Body of pancreas (tissue), 4 donors: ENCODE data around the gene IGF1R. TPM values are rescaled to one million over a fixed set of nuclear protein-coding genes. Genes with fewer than 3 reads are reported as not detected.

Experiments used
- ATAC-seq: fragments of 150-250 bp; one replicate; pipeline ENCODE4 v1.9.1; 2016
- DNase-seq, 4 donors: peaks; one replicate each; pipeline ENCODE4 v3.0.0-alpha.2; 2019
- H3K27ac ChIP-seq, 4 donors: fragments of 200-600 bp; sonication (generic); 1 replicate in 3 of 4; 2 replicates in 1 of 4; pipeline versions ENCODE4 v1.5.1 to v1.6.1; 2016 to 2019; ENCODE audit warnings: mild to moderate bottlenecking in 1 of 4, mixed read lengths in 1 of 4, moderate library complexity in 1 of 4
- H3K27me3 ChIP-seq, 2 donors: fragments of 200-600 bp; sonication (generic); one replicate each; pipeline ENCODE4 v1.6.0; 2016; ENCODE audit warnings: mild to moderate bottlenecking in 1 of 2
- H3K36me3 ChIP-seq, 2 donors: fragments of 200-600 bp; sonication (generic); replicated peaks in 1 of 2; 2 replicates each; pipeline ENCODE4 v1.5.1; 2016; ENCODE audit warnings: low read depth in 2 of 2; ENCODE audit not compliant: insufficient read depth in 1 of 2
- H3K4me1 ChIP-seq: fragments of 200-600 bp; sonication (generic); one replicate; pipeline ENCODE4 v1.6.0; 2016
- H3K4me3 ChIP-seq, 2 donors: fragments of 200-600 bp; sonication (generic); 1 replicate in 1 of 2; 2 replicates in 1 of 2; pipeline ENCODE4 v1.5.1; 2016 to 2019
- H3K9me3 ChIP-seq, 3 donors: fragments of 200-600 bp; sonication (generic); 1 replicate in 2 of 3; 2 replicates in 1 of 3; pipeline ENCODE4 v1.5.1; 2016
- POLR2A ChIP-seq, 3 donors: fragments of 450-650 bp; IDR thresholded peaks; one replicate each; pipeline ENCODE4 v1.6.1; 2016; ENCODE audit warnings: antibody characterized with exemption in 3 of 3, mild to moderate bottlenecking in 2 of 3
- WGBS, 2 donors: methylation state at CpG; one replicate each; pipeline ENCODE4 v1.1.5; 2017; 5-methylcytosine and 5-hydroxymethylcytosine counted together
- intact Hi-C: fragments of 100-400 bp; cut with DNase I; formaldehyde crosslinking; loops from one replicate; pipeline ENCODE4 v1.15.1; 2023
- total RNA-seq, 2 donors: library from RNA; depleted of rRNA; stranded (reverse); fragments of >200 nt; gene quantifications; one replicate each; pipeline ENCODE4 v1.1.0, GENCODE V29; 2016
- TF ChIP-seq, protein P1 (sequence below), 7 experiments: fragments of 450-650 bp in 4 of 7; fragments of 200-600 bp in 3 of 7; sonication (generic) in 3 of 7; IDR thresholded peaks; one replicate each; pipeline ENCODE4 v1.5.1; 2016 to 2019; ENCODE audit warnings: antibody characterized with exemption in 7 of 7

The IGF1R gene
- total RNA-seq, 2 donors from 2014 or later = 34.8 to 55.7 TPM

DNA sequence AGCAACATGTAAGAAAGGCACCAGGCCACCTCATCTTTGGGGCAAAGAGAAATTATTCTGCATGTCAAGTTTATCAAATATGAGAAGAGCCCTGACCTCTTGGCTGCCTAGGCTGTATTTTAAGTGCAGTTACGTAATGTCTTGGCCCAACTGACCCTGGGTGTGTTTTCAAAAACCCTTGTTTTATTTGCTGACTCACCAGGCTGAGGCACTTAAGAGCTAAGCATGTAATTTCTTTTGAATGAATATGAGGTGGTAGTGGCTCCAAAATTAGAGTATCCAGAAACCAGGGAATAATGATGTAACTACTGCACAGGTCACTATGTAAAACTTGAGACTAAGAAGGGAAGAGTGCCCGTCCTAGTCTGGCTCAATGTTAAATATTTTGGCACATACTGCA, 335.0 kb downstream of the IGF1R start:
- WGBS, 2 donors = 29 to 35% methylated on average over 2 of the region's 2 CpGs

DNA sequence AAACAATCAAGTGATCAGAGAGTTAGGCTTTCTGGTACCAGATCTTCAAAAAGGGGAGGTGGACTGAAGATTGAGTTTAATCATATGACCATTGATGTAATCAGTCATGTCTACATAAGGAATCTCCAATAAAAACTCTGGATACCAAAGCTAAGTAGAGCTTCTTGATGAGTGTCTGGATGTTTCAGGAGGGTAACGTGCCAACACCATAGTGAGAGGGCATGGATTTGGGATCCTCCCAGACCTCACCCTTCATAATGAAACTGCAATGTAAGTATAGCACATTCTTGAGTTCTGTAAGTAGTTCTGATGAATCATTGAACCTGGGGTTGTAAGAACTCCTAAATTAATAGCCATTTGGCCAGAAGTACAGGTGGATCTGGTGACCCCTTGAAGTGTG, 337.9 kb downstream of the IGF1R start:
- no peaks in the 10 kb centered on the region for H3K36me3 ChIP-seq
- H3K4me3 ChIP-seq = no peak overlapping the region
- H3K9me3 ChIP-seq = no peaks in the 10 kb centered on the region
- TF ChIP-seq, protein P1, sequence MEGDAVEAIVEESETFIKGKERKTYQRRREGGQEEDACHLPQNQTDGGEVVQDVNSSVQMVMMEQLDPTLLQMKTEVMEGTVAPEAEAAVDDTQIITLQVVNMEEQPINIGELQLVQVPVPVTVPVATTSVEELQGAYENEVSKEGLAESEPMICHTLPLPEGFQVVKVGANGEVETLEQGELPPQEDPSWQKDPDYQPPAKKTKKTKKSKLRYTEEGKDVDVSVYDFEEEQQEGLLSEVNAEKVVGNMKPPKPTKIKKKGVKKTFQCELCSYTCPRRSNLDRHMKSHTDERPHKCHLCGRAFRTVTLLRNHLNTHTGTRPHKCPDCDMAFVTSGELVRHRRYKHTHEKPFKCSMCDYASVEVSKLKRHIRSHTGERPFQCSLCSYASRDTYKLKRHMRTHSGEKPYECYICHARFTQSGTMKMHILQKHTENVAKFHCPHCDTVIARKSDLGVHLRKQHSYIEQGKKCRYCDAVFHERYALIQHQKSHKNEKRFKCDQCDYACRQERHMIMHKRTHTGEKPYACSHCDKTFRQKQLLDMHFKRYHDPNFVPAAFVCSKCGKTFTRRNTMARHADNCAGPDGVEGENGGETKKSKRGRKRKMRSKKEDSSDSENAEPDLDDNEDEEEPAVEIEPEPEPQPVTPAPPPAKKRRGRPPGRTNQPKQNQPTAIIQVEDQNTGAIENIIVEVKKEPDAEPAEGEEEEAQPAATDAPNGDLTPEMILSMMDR (IDR thresholded peaks at IDR 0.05) = no peak
- no peak for TF ChIP-seq POLR2A (IDR thresholded peaks at IDR 0.05)
- H3K4me1 ChIP-seq = peaks cover 9% of the 10 kb centered on the region
- 88 to 93% methylated on average over 1 of the region's 1 CpG for WGBS, 2 donors
- H3K27me3 ChIP-seq = no peaks in the 10 kb centered on the region
- no peak for ATAC-seq
- H3K27ac ChIP-seq = no peak overlapping the region
- no peak for DNase-seq
- intact Hi-C loops = no loop called here

More for the DNA sequence above, 335.0 kb downstream of the IGF1R start:
- peak; percentile 87 for ATAC-seq
- H3K4me3 ChIP-seq = no peak overlapping the region
- H3K27ac ChIP-seq = no peak overlapping the region
- intact Hi-C loops = no loop called here
- no peak for TF ChIP-seq POLR2A (IDR thresholded peaks at IDR 0.05)
- TF ChIP-seq, protein P1 (IDR thresholded peaks at IDR 0.05) = no peak
- H3K27me3 ChIP-seq = no peaks in the 10 kb centered on the region
- H3K9me3 ChIP-seq = no peaks in the 10 kb centered on the region
- DNase-seq = peak; percentile 42 to 68 (median 59)
- peaks cover 9% of the 10 kb centered on the region for H3K4me1 ChIP-seq
- H3K36me3 ChIP-seq = no peaks in the 10 kb centered on the region

DNA sequence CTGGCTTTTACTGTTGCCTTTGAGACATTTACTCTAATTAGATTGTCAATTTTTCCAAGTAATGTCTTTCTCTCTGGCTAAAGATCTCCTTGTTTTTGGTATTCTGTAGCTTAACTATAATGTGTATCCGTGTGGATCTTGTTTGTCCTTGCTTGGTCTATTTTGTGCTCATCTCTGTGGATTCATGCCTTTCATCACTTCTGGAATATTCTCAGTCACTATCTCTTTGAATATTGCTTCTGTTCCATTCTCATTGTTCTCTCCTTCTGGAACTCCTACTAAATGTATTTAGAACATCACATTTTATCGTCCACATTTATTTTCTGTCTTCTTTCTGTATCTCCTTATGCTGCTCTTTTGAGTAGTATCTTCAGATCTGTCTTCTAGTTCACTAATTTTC, 346.6 kb downstream of the IGF1R start:
- no peak for DNase-seq
- ATAC-seq = no peak
- Histone ChIP-seq H3K4me3 (no peak overlapping the region), H3K27ac (no peak overlapping the region), H3K36me3 (no peaks in the 10 kb centered on the region), H3K4me1 (no peaks in the 10 kb centered on the region), H3K27me3 (no peaks in the 10 kb centered on the region), H3K9me3 (no peaks in the 10 kb centered on the region)
- intact Hi-C loops = no loop called here
- 75 to 88% methylated on average over 2 of the region's 2 CpGs for WGBS, 2 donors
- no peak for TF ChIP-seq POLR2A (IDR thresholded peaks at IDR 0.05)
- TF ChIP-seq, protein P1 (IDR thresholded peaks at IDR 0.05) = no peak

DNA sequence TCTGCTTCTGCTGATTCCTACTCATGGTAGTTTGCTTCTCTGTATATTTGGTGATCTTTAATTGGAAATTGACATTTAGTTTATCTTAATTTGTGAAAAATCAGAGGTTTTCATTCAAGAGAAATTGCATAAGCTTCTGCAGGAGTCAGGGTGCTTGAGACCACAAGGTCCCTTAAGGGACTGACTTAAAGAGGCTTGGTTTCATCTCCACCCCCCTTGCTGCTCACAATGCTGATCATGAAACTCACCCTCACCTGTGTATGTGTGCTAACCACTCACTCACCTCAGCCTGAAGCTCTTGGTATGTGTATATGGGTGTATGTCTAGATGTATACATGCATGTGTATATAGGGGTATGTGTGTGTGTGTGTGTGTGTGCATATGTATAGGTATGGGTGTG, 347.8 kb downstream of the IGF1R start:
- intact Hi-C loops = no loop called here
- Histone ChIP-seq H3K4me3 (no peak overlapping the region), H3K27ac (no peak overlapping the region), H3K36me3 (no peaks in the 10 kb centered on the region), H3K4me1 (no peaks in the 10 kb centered on the region), H3K9me3 (no peaks in the 10 kb centered on the region), H3K27me3 (no peaks in the 10 kb centered on the region)
- no peak for DNase-seq
- no peak for TF ChIP-seq POLR2A (IDR thresholded peaks at IDR 0.05)
- TF ChIP-seq, protein P1 (IDR thresholded peaks at IDR 0.05) = no peak
- no peak for ATAC-seq

DNA sequence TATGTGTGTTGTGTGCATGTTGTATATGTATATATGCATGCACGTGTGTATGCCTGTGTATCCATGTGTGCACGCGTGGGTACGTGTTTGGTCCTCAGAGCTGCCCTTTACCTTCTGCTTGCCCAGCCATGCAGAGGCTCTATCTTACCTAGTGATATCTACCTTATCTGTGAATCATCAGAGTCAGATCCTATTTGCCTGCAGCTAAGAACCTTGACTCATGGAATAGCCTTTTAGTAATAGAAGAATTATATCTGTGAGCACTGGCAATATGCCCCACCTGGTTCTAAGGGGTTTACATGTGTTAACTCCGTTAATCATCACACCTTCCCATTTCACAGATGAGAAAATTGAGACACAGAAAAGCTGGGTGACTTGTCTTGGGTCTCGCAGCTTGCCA, 348.3 kb downstream of the IGF1R start:
- no peak for DNase-seq
- Histone ChIP-seq H3K36me3 (no peaks in the 10 kb centered on the region), H3K27me3 (no peaks in the 10 kb centered on the region), H3K4me3 (no peak overlapping the region), H3K4me1 (no peaks in the 10 kb centered on the region), H3K27ac (no peak overlapping the region), H3K9me3 (no peaks in the 10 kb centered on the region)
- TF ChIP-seq POLR2A (IDR thresholded peaks at IDR 0.05) = no peak
- TF ChIP-seq, protein P1 (IDR thresholded peaks at IDR 0.05) = no peak
- 87 to 94% methylated on average over 6 of the region's 6 CpGs for WGBS, 2 donors
- no peak for ATAC-seq
- intact Hi-C loops = no loop called here
